Inferior parietal cortex (tissue), 1 donor: ENCODE data around the gene NT5DC4.
A peak's percentile ranks its signal among the peaks of the same experiment; 100 is the strongest.

Experiments
- DNase-seq: peaks from one replicate; pipeline ENCODE4 v3.0.0-alpha.2; 2016; ENCODE audit errors: extremely low spot score

Gene NT5DC4

DNA sequence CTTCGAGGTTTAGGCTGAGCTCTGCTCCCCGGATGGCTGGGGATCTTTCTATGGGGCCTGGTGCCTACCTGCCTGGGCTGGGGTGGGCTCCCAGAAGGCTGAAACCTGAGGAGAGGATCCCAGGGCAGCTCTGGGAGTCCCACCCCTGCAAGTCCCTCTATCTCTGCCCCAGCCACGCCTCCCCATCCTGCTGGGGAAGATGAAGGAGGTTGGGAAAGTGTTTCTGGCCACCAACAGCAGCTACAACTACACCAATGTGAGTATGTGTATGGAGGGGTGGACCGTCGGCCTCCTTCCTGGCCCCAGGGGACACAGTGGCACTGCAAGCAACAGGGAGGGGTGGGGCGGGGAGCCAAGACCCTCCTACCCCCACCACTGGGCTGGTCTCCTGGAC is 2.7 kb downstream of the NT5DC4 start:
- DNase-seq, result no peak

- no peak for DNase-seq
These were observed 3.2 kb downstream of the NT5DC4 start for GRCh38 chr2:112723995-112724394.

- no peak for DNase-seq
These were observed 4.0 kb downstream of the NT5DC4 start for GRCh38 chr2:112724591-112725525.

DNA sequence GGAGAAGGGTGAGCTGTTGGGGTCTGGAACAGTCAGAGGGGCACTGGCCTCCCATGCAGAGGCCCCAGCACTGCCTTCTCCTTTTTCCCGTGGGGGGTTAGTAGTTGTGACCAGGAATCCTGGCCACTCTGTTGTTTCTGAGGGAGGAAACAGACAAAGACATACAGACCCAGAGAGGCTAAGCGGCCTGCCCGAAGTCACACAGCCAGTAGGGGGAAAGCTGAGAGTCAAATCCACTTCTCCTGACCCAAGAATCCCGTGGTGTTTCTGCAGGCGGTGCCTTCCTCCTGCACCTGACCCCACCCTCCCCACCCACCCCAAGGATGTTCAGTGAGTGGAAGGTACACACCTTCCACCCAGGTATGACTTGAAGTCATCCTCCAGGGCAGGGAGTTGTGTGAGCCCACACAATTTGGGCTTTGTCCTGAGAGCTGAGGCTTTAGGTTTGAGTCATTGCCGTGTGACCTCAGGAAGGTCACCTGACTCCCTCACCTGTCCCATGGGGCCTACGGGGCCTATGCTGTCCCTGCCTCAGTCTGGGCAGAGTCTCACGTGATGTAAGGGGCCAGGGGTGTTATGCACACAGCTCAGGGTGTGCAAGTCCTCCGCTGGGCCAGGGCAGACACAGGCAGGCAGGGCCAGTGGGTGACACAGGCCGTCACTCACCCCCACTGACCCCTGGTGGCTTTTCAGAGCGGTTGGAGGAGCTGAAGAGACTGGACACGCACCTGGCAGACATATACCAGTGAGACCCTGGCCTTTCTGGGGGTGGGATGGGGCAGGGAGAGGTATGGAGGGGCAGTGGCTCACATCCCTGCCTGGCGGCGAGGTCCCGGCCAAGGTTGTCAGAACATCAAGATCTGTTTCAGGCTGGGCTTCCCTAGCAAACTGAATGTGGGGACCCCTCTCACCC is 5.0 kb downstream of the NT5DC4 start:
- no peak for DNase-seq

GRCh38 chr2:112726487-112727190 is 5.8 kb downstream of the NT5DC4 start:
- DNase-seq, result peak; percentile 94

DNA sequence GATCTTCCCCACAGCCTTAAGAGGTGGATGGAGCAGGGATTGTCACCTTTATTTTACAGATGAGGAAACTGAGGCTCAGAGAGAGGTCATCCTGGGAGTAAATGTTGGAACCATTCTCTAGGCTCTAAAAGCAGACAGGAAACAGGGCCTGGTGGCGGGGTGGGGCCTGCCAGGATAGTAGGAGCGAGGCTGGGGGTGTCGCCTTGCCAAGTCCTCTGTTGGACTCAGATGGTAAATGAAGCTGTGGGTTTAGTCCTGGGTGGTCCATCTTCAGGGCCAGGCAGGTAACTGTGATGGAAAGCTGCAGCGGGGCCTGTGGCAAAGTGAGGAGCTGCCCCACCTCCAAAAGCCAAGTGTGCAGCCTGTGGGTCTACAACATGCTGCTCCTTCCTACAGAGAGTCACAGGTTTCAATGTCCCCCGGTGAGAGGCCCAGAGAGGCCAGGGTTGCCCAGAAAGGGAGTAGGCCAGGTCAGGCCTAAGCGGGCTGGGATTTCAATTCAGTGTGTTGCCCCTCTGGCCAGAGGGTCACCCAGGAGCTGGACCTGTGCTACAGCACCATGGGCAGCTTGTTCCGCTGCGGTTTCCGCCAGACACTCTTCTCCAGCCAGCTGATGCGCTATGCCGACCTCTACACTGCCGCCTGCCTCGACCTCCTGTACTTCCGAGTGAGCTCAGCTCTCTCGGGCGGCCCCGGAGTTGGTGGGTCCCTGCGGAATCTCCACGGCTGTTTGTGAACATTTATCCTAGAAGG is 6.6 kb downstream of the NT5DC4 start:
- DNase-seq, result no peak

DNA sequence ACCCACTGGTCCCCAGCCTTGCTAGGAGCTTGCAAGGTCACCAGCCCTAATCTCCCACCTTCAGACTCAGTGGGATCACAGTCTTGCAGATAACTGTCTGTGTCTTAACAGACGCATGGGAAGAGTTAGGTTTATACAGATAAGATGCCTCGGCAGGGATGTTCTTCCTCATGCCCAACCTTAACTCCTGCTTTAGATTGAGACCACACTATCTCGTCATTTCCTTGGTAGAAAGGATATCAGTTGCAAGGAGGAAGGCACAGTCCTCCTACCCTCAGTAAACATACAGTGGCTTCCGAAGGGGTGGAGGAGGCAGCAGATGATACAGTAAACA is 7.2 kb downstream of the NT5DC4 start:
- DNase-seq, result no peak

DNA sequence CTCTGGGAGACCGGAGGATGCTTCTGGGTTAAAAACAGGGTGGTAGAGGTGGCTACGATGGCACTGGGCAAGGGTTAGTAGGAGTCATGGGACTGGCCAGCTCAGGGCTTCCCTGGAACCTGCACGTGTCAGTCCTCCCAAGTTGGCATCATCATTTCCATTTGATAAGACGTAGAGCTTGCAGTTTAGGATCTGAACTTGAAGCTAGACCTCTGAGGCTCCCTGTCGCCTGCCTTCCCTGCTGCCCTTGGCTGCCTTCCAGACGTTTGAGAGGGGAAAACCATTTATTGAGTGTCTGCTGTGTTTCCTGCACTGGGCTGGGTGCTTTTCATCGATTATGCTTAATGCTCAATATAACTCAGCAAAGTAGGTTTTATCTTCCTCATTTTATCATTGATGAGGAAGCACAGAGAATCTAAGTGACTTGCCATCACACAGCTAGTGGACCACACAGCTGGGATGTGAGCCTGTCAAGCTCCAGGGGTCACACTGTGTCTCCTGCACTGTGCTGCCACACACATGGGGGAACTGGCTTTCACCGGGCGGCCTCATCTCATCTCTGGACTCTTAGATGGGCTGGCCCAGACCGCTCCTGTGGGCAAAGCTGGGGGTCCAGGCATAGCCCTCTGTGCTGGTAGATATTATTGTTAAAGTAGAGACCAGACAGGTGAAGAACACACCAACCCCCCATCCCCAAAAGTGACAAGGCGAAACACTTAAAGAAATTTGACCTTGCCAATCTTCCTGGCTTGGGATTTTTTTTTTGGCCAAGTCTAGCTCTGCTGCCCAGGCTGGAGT is 7.8 kb downstream of the NT5DC4 start:
- DNase-seq, result no peak

DNA sequence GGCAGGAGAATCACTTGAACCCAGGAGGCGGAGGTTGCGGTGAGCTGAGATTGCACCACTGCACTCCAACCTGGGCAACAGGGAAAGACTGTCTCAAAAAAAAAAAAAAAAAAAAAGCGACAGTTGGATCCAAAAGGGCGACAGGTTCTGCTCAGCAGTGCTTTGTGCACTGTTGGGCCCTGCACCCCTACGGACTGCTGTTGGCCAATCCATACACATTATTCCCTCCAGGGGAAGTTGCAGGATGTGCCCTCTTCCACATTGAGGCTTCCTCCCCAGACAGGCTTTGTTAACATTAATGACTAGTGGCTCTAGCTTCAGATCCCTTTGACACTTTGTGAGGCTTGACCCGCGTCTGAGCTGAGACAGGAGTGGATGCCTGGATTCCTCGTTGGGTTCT is 9.4 kb downstream of the NT5DC4 start:
- DNase-seq, result no peak

DNA sequence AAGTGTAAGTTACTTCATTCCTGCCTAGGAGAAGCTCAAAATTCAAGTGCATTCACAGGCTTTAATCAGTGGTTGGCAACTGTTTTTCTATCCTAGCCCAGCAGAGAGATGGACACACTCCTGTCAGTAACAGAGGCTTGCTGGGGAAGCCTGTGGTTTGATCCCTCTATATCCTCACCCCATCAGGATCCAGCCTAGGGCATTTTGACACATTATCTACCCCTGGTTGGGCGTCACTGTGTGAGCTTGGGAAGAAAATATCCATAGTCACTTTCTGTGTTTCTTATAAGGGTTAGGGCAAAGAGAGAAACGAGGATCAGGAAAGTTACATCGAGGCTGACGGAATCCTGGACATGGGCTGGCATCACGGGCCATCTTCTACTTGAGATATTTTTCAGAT is 10.0 kb downstream of the NT5DC4 start:
- no peak for DNase-seq

DNA sequence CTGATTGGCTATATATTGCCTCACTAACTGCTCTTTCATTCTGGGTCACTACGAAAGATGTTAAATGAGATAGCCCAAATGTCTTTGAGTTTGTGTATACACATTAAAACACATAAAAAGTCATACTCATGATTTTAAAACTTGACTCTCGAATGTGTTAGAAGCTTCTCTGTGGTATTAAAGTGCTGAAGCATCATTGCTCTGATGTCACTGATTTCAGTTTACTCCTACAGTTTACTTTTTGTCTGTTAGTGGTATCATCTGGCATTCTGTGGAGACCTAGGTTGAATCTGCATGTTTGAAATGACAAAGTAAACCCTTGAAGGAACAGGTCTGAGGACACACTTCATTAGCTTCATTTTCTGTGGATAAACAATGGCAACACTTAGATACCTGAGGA is 10.7 kb downstream of the NT5DC4 start:
- no peak for DNase-seq

GRCh38 chr2:112733456-112733855 is 12.6 kb downstream of the NT5DC4 start:
- no peak for DNase-seq

DNA sequence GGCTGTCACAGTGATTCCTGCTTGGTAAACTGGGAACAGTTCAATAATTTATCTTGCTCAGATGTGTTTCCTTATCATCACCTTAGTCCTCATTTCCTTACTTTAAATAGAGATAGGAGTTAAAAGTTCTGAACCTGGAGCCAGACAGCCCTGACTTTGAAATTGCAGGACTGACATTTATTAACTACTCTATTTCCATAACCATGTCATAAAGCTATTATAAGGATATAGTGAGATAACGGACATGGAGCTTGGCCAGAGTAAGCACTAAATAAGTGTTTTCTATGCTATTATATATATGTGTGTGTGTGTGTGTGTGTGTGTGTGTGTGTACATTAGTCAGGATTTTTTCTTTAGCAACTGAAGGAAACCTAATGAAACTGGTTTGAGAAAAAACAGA is 13.1 kb downstream of the NT5DC4 start:
- no peak for DNase-seq

- no peak for DNase-seq
These were observed 16.9 kb downstream of the NT5DC4 start for GRCh38 chr2:112737542-112738232.

- DNase-seq, result no peak
These were observed 19.7 kb downstream of the NT5DC4 start for GRCh38 chr2:112740527-112740926.

DNA sequence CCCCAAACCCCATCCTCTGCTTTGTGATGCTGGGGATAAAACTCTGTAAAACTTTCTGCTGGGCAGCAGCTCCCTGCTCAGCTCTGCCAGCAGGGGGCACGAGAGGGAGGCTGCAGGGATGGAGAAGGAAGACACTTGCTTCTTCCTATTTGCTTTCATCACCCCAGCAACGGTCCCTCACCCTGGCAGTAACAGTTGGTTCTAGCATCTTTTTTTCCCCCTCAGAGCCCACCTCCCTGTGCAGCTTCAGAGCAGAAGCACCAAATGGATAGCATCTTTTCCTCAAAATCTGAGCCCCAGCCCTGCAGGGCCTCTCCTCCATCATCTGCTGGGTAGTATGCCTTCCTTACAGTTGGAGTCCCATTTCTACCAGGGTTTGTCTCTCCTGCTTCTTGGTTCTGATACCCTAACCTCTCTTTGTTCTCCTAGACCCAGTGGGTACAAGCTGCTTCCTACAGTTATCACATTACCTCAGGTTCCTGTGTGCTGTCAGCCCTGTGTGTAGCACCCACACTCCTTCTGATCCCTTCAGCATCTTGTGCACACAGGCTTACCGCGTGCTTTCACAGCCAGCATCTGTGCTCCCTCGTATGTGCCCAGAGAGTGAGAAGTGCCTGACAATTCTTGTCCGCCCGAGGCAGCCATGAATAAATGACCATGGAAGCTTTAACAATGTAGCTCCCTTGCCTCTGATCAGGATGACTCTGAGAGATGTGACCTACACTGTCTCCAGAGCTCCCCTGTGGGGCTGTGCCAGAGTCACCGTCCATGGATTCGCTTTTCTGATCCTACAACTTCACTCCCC is 29.1 kb downstream of the NT5DC4 start:
- DNase-seq, result peak; percentile 79

- DNase-seq, result no peak
These were observed 29.7 kb downstream of the NT5DC4 start for GRCh38 chr2:112750560-112750843.

DNA sequence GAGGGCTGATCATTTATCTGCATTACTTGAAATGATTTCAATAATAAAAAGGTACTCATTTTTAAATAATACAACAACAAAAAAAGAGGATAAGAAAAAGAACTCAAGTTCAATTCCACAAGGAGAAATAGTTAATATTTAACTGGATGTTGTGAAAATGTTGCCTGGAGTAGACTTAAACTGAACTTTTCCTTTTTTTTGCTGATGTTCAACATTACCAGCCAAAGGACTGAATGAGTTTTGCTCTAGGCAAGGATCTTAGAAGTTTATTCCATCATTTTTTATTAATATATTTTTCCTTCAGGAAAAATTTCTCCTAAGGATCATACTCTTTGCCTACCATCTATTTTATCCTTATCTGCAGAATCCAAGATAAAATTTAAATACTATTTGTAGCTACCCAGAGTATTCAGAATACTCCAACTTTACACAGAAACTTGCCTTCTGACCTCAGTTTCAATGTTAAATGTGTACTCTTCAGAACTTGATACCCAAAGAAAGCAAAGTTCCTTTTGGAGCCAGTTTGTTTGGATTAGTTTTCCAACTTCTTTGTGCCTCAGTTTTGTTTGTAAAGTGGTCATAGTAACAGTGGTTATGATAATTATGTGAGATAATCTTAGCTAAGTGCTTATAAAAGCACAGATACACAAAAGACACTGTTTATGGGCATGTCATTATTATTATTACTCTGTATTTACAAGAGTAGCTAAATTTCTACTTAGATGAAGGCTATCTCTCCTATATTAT is 30.8 kb downstream of the NT5DC4 start:
- DNase-seq, result no peak

GRCh38 chr2:112752667-112753066 is 31.8 kb downstream of the NT5DC4 start:
- no peak for DNase-seq
